ENCODE data around the gene PHF8.

Gene PHF8

DNA sequence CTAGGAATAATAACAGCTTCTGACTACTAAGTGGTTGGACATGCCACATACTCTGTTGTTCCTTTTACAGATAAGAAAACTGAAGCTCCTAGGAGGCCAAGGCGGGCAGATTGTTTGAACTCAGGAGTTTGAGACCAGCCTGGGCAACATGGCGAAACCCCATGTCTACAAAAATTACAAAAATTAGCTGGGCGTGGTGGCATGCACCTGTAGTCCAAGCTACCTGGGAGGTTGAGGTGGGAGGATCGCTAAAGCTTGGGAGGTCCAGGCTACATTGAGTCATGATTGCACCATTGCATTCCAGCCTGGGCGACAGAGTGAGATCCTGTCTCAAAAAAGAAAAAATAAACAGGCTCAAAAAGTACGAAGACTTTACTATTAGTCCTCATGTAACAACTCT is 30.6 kb upstream of the PHF8 start:
- H3K18ac ChIP-seq (ENCODE audit: low read length): no peak overlapping the region
- H2AK5ac ChIP-seq (ENCODE audit: low read depth, low read length): no peak overlapping the region
- H3K36me3 ChIP-seq (replicated peaks in 1 of 2; ENCODE audit: control insufficient read depth in 2 of 2, insufficient read depth in 2 of 2, low read length in 2 of 2): no peaks in the 10 kb centered on the region
- no peak overlapping the region for H3K27ac ChIP-seq (replicated peaks; ENCODE audit: low read length)
- H3K4ac ChIP-seq (ENCODE audit: low read length): no peak overlapping the region
- H2AFZ ChIP-seq (ENCODE audit: low read length): no peak overlapping the region
- H2BK120ac ChIP-seq (ENCODE audit: low read depth, low read length): no peak overlapping the region
- H2BK12ac ChIP-seq (ENCODE audit: low read length): no peak overlapping the region
- H2BK5ac ChIP-seq (ENCODE audit: low read length): no peak overlapping the region
- no peak overlapping the region for H3K4me2 ChIP-seq (ENCODE audit: insufficient read depth, low read length, poor library complexity, severe bottlenecking)
- no peaks in the 10 kb centered on the region for H3K79me1 ChIP-seq (ENCODE audit: low read depth, low read length)
- no peaks in the 10 kb centered on the region for H3K9me3 ChIP-seq (replicated peaks in 1 of 2; ENCODE audit: control insufficient read depth in 2 of 2, insufficient read depth in 1 of 2, low read depth in 1 of 2, low read length in 2 of 2)
- H3K27me3 ChIP-seq (ENCODE audit: control insufficient read depth in 3 of 3, insufficient read depth in 3 of 3, low read depth in 1 of 3, low read length in 3 of 3): no peaks in the 10 kb centered on the region
- no CpG with 5 or more reads among the region's 6 CpGs for WGBS, 2 donors (ENCODE audit: extremely low coverage in 2 of 2, insufficient read length in 2 of 2, insufficient replicate concordance in 1 of 2)
- H3K23ac ChIP-seq (ENCODE audit: low read depth, low read length, poor library complexity): no peak overlapping the region
- H3K14ac ChIP-seq (ENCODE audit: low read length): no peak overlapping the region
- no peak overlapping the region for H2BK15ac ChIP-seq (ENCODE audit: low read length)
- H4K8ac ChIP-seq (ENCODE audit: low read depth, low read length): no peak overlapping the region
- no peak for DNase-seq (ENCODE audit: low spot score)
- H3K4me1 ChIP-seq (ENCODE audit: control insufficient read depth in 2 of 2, insufficient read depth in 1 of 2, low read depth in 1 of 2, low read length in 2 of 2): no peaks in the 10 kb centered on the region
- no peak overlapping the region for H3K9ac ChIP-seq (ENCODE audit: low read depth, low read length, poor library complexity)
- no peak overlapping the region for H4K91ac ChIP-seq (ENCODE audit: low read depth, low read length, poor library complexity)
- H3K4me3 ChIP-seq (ENCODE audit: low read length in 2 of 2): no peak overlapping the region

DNA sequence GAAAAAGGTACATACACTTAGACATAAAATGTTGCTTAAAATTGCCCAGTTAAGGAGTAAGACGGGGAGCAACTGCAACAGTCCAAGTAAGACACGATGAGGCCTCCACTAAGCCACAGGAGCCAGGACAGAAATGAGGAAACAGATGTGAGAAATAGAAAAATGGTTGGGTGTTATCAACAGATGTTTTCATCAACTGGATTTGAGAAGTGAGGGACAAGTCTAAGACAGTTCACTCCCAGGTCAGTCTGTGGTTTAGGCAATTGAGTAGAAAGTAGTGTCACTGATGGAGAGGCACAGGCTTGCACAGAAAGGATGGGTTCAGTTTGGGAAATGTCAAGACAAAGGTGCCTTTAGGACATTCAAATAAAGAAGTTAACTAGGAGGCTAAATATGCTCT is 23.5 kb upstream of the PHF8 start:
- Histone ChIP-seq H3K4me3 (ENCODE audit: low read length in 2 of 2) (no peak overlapping the region), H3K36me3 (replicated peaks in 1 of 2; ENCODE audit: control insufficient read depth in 2 of 2, insufficient read depth in 2 of 2, low read length in 2 of 2) (no peaks in the 10 kb centered on the region), H3K9me3 (replicated peaks in 1 of 2; ENCODE audit: control insufficient read depth in 2 of 2, insufficient read depth in 1 of 2, low read depth in 1 of 2, low read length in 2 of 2) (no peaks in the 10 kb centered on the region), H2AFZ (ENCODE audit: low read length) (no peak overlapping the region), H3K4ac (ENCODE audit: low read length) (no peak overlapping the region), H4K8ac (ENCODE audit: low read depth, low read length) (no peak overlapping the region), H4K91ac (ENCODE audit: low read depth, low read length, poor library complexity) (no peak overlapping the region), H3K9ac (ENCODE audit: low read depth, low read length, poor library complexity) (no peak overlapping the region), H3K79me1 (ENCODE audit: low read depth, low read length) (no peaks in the 10 kb centered on the region), H3K14ac (ENCODE audit: low read length) (no peak overlapping the region), H3K18ac (ENCODE audit: low read length) (no peak overlapping the region), H3K27me3 (ENCODE audit: control insufficient read depth in 3 of 3, insufficient read depth in 3 of 3, low read depth in 1 of 3, low read length in 3 of 3) (no peaks in the 10 kb centered on the region), H3K4me2 (ENCODE audit: insufficient read depth, low read length, poor library complexity, severe bottlenecking) (no peak overlapping the region), H3K27ac (replicated peaks; ENCODE audit: low read length) (no peak overlapping the region), H3K4me1 (ENCODE audit: control insufficient read depth in 2 of 2, insufficient read depth in 1 of 2, low read depth in 1 of 2, low read length in 2 of 2) (no peaks in the 10 kb centered on the region), H3K23ac (ENCODE audit: low read depth, low read length, poor library complexity) (no peak overlapping the region), H2BK12ac (ENCODE audit: low read length) (no peak overlapping the region), H2BK5ac (ENCODE audit: low read length) (no peak overlapping the region), H2AK5ac (ENCODE audit: low read depth, low read length) (no peak overlapping the region), H2BK120ac (ENCODE audit: low read depth, low read length) (no peak overlapping the region), H2BK15ac (ENCODE audit: low read length) (no peak overlapping the region)
- no peak for DNase-seq (ENCODE audit: low spot score)
- no CpG with 5 or more reads among the region's 2 CpGs for WGBS, 2 donors (ENCODE audit: extremely low coverage in 2 of 2, insufficient read length in 2 of 2, insufficient replicate concordance in 1 of 2)

DNA sequence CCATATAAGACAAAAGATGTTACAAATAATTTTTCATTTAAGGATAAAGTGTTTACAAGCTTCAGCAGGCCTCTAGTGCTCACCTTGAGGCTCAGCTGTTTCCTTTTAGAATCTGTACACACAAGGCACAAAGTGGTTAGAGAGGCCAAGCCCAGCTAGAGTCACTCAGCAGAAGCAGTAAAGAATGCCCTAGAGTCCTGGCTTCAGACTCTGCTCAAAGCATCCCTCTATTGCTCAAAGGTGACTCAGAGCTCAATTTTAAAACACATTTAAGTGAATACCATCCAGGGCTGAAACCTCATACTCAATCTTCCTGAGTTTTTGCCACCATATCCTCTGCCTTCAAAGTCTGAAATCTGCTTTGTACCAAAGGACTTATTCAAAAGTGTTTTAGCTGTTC is 22.6 kb upstream of the PHF8 start:
- Histone ChIP-seq H3K4me3 (ENCODE audit: low read length in 2 of 2) (no peak overlapping the region), H3K27ac (replicated peaks; ENCODE audit: low read length) (no peak overlapping the region), H2BK5ac (ENCODE audit: low read length) (no peak overlapping the region), H3K79me1 (ENCODE audit: low read depth, low read length) (no peaks in the 10 kb centered on the region), H3K27me3 (ENCODE audit: control insufficient read depth in 3 of 3, insufficient read depth in 3 of 3, low read depth in 1 of 3, low read length in 3 of 3) (no peaks in the 10 kb centered on the region), H2AFZ (ENCODE audit: low read length) (no peak overlapping the region), H2BK15ac (ENCODE audit: low read length) (no peak overlapping the region), H2BK120ac (ENCODE audit: low read depth, low read length) (no peak overlapping the region), H2BK12ac (ENCODE audit: low read length) (no peak overlapping the region), H3K4ac (ENCODE audit: low read length) (no peak overlapping the region), H4K8ac (ENCODE audit: low read depth, low read length) (no peak overlapping the region), H3K9ac (ENCODE audit: low read depth, low read length, poor library complexity) (no peak overlapping the region), H3K23ac (ENCODE audit: low read depth, low read length, poor library complexity) (no peak overlapping the region), H3K36me3 (replicated peaks in 1 of 2; ENCODE audit: control insufficient read depth in 2 of 2, insufficient read depth in 2 of 2, low read length in 2 of 2) (no peaks in the 10 kb centered on the region), H3K14ac (ENCODE audit: low read length) (no peak overlapping the region), H4K91ac (ENCODE audit: low read depth, low read length, poor library complexity) (no peak overlapping the region), H2AK5ac (ENCODE audit: low read depth, low read length) (no peak overlapping the region), H3K9me3 (replicated peaks in 1 of 2; ENCODE audit: control insufficient read depth in 2 of 2, insufficient read depth in 1 of 2, low read depth in 1 of 2, low read length in 2 of 2) (no peaks in the 10 kb centered on the region), H3K4me1 (ENCODE audit: control insufficient read depth in 2 of 2, insufficient read depth in 1 of 2, low read depth in 1 of 2, low read length in 2 of 2) (no peaks in the 10 kb centered on the region), H3K18ac (ENCODE audit: low read length) (no peak overlapping the region), H3K4me2 (ENCODE audit: insufficient read depth, low read length, poor library complexity, severe bottlenecking) (no peak overlapping the region)
- DNase-seq (ENCODE audit: low spot score): no peak

DNA sequence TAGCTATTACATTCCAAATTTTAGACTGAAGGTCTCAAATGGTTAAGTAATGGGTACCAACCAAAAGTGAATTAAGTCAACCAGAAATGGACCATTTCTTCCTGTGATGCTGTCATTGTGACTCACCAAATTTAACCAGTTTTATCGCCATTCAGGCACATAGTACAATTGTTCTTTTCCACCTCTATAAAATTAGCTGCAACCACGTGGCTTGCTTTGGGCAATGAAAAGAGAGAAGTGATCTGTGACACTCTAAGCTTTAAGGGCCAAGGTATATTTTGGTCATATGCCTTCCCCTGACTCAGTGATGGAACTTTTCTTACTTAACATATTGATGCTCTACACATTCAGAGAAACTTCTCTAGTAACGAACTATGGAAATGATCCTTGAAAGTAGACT is 20.3 kb upstream of the PHF8 start:
- H3K4ac ChIP-seq (ENCODE audit: low read length): no peak overlapping the region
- H2BK120ac ChIP-seq (ENCODE audit: low read depth, low read length): no peak overlapping the region
- no peak overlapping the region for H3K23ac ChIP-seq (ENCODE audit: low read depth, low read length, poor library complexity)
- no peak overlapping the region for H3K27ac ChIP-seq (replicated peaks; ENCODE audit: low read length)
- H3K4me1 ChIP-seq (ENCODE audit: control insufficient read depth in 2 of 2, insufficient read depth in 1 of 2, low read depth in 1 of 2, low read length in 2 of 2): no peaks in the 10 kb centered on the region
- H3K4me2 ChIP-seq (ENCODE audit: insufficient read depth, low read length, poor library complexity, severe bottlenecking): no peak overlapping the region
- no peak overlapping the region for H2BK5ac ChIP-seq (ENCODE audit: low read length)
- H3K14ac ChIP-seq (ENCODE audit: low read length): no peak overlapping the region
- H3K18ac ChIP-seq (ENCODE audit: low read length): no peak overlapping the region
- H3K4me3 ChIP-seq (ENCODE audit: low read length in 2 of 2): no peak overlapping the region
- no peaks in the 10 kb centered on the region for H3K9me3 ChIP-seq (replicated peaks in 1 of 2; ENCODE audit: control insufficient read depth in 2 of 2, insufficient read depth in 1 of 2, low read depth in 1 of 2, low read length in 2 of 2)
- no peak overlapping the region for H2BK15ac ChIP-seq (ENCODE audit: low read length)
- no peak overlapping the region for H2AK5ac ChIP-seq (ENCODE audit: low read depth, low read length)
- no peak for DNase-seq (ENCODE audit: low spot score)
- no peak overlapping the region for H2BK12ac ChIP-seq (ENCODE audit: low read length)
- no peak overlapping the region for H2AFZ ChIP-seq (ENCODE audit: low read length)
- no peak overlapping the region for H3K9ac ChIP-seq (ENCODE audit: low read depth, low read length, poor library complexity)
- no peak overlapping the region for H4K91ac ChIP-seq (ENCODE audit: low read depth, low read length, poor library complexity)
- H3K79me1 ChIP-seq (ENCODE audit: low read depth, low read length): no peaks in the 10 kb centered on the region
- no peak overlapping the region for H4K8ac ChIP-seq (ENCODE audit: low read depth, low read length)
- no CpG with 5 or more reads among the region's 3 CpGs for WGBS, 2 donors (ENCODE audit: extremely low coverage in 2 of 2, insufficient read length in 2 of 2, insufficient replicate concordance in 1 of 2)
- H3K36me3 ChIP-seq (replicated peaks in 1 of 2; ENCODE audit: control insufficient read depth in 2 of 2, insufficient read depth in 2 of 2, low read length in 2 of 2): no peaks in the 10 kb centered on the region
- H3K27me3 ChIP-seq (ENCODE audit: control insufficient read depth in 3 of 3, insufficient read depth in 3 of 3, low read depth in 1 of 3, low read length in 3 of 3): no peaks in the 10 kb centered on the region

Measured in neuronal stem cell (in vitro differentiated cells).